Right forelimb (tissue), 1 donor: ENCODE data around the gene KRT1.
A peak's percentile ranks its signal among the peaks of the same experiment; 100 is the strongest.

Experiments used
- DNase-seq: peaks from one replicate; pipeline ENCODE4 v3.0.0-alpha.2; 2018

KRT1 gene

DNA sequence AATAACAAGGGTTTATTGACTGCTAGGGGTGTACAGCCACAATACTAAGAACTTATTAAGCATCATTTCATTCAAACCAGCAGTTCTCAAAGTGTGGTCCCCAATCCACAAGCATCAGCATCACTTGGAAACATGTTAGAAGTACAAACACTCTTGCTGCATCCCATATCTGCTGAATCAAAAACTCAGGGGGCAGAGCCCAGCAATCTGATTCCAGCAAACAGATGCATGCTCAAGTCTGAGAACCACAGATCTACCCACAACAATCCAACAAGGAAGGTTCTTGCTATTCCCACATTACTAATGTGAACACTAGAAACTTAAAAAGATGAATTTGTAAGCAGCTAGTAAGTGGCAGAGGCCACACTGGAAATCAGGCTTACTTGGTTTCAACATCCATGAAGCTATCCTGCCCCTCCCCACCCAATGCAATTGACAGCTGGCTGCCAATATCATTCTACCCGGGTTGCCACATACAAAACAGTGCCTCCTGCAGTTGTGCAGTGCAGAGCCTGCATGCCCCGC is 16.9 kb upstream of the KRT1 start:
- DNase-seq: no peak

DNA sequence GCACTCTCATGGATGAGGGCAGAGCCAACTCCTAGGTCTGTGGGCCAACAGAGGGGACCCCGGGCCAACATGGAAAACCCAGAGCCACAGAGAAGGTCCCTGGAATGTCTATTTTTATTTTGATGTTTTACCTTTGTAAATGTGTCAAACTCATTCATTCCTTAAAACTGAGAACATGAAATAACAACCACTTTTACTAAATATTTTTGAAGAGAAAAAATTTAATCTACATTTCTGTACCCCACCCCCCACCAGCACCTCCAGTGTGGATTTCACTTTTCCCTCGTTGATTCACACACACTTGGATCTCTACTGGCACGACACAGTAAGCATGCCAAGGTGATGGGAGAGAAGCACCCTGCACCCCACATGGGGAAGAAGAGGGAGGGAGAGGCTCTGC is 16.4 kb upstream of the KRT1 start:
- DNase-seq: no peak

DNA sequence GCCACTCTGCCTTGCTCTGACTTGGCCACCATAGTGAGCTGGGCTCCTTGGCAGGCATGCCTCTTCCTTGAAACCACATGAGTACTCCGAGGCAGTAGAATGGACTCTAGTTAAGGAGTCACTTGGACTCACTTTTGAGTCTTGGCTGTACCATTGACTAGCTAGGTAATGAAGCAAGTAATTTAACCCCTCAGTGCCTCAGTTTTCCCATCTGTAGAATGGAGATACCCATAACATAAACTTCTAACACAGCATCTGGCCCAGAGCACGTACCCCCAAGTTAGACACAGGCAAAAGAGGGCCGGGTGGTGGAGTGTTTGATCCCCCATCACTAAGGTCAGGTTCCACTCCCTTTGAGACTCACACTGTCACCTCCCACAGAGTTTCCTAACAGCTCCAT is 14.8 kb upstream of the KRT1 start:
- DNase-seq: no peak

DNA sequence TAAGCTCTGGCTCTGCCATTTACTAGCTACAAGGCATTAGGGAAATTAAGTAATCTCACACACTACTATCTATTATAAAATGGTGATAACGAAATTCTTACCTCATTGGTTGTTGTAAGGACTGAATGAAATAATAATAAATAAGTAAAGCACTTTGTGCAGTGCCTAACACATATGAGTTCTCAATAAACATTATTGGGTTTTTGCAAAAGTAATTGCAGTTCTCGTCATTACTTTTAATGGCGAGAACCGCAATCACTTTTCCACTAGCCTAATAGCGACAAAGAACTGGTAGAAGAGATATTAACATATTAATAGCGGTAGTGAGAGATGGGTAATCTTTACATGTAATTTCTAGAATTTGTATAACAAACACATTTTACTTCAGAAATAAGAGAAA is 13.9 kb upstream of the KRT1 start:
- no peak for DNase-seq

DNA sequence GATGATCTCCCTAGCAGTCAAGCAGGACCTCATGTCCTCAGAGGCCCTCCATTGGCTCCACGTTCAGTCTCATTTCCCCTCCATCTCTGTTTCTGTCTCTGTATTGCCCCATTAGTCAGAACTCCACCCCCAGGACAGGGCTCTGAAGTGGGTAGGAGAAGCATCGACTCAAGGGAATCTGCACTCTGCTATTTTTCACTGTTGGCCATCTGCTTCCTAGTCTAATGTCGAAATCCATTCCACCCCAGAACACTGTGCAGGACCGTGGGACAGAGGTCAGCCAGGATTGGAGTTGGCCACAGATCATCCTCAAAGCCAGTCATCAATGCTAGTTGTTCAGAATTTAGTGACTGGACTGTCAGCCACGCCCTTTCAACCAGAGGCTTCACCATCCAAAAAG is 13.1 kb upstream of the KRT1 start:
- no peak for DNase-seq

DNA sequence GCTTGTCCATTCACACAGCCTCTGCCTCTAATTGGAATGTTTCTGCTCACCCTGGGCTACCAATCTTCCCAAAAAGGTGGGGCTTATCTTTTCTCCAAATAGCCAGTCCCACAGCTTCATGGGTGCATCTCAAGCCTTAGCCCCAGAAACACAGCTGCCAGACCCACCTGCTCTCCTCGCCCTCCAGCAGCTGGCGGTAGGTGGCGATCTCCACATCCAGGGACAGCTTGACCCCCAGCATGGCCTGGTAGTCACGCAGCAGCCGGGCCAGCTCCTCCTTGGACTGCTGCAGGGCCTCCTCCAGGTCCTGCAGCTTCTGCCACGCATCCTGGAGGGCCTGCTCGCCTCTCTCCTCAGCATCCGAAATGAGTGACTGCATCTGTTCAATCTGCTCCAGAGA is 12.0 kb upstream of the KRT1 start:
- no peak for DNase-seq

DNA sequence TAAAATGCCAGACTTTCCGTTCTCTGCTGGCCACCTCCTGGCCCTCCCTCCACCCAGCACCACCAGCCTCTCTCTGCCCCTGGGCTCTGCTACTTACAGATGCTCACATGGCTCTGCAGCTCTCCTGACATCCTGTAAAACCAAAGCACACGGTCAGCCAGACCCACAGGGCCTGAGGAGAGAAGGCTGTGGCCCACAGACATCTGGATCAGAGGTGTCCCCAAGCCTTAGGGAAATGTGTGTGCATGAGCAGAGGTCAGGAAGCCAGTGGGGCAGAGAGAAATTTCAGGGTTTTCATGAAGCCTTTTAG is 11.6 kb upstream of the KRT1 start:
- DNase-seq: no peak

DNA sequence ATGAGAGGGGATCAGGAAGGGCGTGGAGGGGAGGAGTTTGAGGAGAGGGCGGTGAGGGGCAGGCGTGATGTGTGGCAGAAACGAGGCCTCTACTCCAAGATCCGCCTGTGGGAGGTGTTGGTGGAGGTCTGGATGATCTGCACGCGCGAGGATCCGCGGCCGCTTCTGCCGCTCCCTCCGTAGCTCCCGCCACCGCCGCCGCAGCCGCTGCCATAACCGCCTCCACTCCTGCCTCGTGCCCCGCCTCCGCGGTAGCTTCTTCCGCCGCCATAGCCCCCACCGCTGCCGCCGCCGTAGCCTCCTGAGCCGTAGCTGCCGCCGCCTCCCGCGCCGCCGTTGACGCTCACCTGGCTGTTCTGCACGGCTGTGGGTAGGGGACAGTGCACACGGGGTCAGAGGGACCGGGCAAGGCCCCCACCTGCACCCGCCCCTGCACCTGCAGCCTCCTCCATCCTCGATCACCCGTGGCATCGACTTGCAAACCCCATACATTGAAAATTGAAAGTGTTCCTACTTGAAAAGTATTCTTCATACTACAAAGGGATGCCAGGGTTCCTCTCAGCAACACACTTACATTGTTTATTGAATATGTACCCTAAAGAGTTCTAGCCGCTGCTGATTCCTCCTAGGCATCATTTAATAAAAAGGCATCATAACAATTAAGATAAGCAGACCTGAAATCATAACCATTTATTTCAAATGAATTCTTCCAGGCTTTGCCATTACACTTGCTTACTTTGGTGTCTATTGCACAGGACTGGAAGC is 11.1 kb upstream of the KRT1 start:
- DNase-seq: no peak

DNA sequence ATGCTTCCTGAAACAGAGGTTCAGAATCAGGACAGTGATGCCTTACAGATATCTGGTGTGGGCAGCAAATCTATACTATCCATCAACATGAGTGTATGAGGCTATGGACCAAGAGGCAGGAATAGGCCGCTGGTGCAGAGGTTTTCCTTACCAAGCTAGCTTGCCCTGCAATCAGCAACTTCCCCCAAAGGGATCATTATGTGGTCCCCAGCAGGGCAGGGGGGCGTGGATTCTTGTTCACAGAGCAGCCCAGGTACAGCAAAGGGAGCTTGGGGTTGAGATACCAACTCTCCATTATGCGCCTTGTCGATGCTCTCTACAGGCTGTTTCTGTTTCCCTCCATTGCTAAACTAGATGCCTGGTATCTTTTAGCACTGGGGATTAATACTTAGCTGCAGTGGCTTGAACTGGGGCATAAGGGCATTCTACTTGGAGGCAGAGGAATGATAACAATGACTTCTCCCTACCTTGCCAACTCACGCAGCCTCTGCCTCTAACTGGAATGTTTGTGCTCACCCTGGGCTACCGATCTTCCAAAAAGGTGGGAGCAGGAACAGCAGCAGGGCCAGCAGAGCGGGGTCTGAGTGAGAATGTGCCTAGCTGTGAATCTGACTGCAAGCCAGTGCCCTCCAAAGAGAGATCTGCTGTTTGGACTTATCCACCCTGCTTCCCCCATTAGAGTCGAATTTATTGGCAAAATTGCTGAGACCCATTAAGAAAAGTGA is 10.3 kb upstream of the KRT1 start:
- DNase-seq: no peak

DNA sequence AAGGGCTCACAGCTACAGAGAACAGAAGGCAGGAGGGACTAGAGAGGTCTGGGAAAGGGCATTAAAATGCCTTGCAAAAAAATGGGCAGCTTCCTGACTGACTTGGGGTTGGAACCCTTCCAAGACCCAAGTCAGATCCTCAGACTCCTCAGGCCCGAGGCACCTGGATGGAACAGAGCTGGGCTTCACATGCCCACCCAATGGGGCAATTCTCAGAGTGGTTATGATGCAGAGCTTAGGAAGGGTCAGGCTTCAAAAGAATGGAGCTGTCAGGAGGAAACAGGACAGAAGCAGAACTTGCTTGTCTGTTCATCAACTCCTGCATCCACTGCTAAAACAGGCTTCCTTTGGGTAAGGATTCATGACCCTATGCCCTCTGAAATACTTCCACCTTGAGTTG is 9.7 kb upstream of the KRT1 start:
- no peak for DNase-seq

DNA sequence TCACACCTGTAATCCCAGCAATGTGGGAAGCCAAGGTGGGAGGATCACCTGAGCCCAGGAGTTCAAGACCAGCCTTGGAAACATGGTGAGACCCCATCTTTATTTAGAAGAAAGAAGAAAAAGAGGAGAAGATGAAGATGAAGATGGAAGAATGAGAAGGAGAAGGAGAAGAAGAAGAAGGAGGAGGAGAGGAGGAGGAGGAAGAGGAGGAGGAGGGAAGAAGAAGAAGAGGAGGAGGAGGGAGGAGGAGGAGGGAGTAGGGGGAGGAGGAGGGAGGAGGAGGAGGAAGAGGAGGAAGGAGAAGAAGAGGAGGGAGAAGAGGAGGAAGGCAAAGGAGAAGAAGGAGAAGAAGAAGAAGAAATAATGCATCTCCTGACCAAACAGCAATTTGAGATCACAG is 9.0 kb upstream of the KRT1 start:
- DNase-seq: no peak

DNA sequence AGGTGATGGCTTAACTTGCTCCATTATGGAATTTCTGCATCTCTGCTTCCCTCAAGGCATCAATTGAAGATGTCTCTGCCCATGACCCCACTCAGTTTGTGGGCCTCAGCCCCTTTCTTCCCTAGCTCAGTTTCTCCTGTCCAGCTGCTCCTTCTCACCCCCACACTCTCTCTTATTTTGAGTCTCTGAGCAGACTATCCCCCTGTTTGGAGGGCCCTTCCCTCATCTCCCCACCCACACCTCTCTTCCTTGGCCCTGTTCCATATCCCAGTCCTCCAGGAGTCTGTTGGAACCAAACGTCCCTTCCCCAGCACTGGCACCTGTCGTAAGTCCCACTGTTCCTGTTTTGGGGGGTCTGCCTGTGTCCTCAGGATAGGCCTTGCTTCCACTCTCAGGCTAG is 8.3 kb upstream of the KRT1 start:
- no peak for DNase-seq

DNA sequence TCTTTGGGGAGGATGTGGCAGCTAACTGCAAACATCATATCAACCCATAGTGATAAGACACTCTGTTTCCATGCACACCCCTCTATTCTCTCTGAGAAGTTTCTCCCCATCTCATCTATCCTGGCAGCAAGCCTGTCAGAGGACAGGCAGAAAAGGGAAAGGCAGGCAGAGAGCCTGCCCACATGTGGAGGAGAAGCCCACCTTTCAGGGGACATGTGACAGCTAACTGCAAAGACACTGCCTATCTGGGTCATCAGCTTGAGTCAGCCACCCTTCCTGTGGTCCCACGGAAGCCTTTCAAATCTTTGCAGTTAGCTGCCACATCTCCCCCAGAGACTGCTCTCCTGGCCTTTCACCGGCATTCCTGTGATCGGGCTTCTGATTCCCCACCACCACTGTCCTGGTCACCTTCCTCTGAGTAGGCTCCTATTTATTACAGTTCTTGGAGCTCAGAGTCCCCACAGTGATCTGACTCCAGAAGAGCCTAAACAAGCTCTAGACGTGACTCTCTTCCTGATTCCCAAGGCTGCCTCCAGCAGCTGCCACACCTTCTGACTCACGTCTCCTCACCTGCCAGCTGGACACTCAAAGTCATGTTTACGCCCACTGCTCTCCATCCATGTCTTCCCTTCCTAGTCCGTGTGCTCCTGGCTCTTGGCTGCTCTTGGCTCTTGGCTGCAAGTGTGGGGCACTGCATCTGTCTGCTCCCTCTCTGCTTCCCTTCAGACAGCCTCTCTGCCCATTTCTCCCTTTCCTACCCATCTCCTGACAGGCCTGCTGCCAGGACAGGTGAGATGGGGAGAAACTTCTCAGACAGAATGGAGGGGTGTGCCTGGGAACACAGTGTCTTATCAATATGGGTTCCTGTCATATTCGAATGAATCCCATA is 7.5 kb upstream of the KRT1 start:
- DNase-seq: no peak

DNA sequence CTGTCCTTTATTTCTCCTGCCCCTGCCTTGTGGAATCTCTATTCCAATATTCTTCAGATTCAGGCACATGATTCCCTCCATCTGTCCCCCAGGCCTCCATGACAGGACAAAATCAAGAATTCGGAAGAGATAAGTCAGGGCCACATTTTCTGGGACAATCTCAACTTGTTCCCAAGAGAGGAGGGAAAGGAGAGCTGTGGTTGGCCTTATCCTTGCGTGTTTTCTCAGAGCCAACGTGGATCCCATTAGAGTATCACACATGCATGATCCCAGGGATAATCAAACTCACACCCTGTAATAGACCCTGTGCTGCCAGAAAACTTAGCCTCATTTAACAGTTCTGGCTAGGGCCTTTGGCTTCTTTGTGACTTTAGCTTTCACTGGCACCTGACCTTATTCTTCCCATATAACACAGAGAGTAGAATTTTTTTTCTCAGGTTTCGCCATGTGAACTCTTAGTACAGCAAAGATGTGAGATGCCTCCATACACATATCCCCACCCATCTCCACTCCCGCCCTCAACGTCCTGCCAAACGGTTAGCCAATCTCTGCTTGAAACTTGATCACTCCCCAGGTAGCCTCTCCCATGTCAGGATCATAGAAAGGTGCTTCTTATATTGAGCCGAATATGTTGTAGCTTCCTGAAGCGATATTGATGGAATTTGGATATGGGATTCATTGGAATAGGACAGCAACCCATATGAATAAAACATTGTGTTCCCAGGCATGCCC is 6.7 kb upstream of the KRT1 start:
- no peak for DNase-seq

DNA sequence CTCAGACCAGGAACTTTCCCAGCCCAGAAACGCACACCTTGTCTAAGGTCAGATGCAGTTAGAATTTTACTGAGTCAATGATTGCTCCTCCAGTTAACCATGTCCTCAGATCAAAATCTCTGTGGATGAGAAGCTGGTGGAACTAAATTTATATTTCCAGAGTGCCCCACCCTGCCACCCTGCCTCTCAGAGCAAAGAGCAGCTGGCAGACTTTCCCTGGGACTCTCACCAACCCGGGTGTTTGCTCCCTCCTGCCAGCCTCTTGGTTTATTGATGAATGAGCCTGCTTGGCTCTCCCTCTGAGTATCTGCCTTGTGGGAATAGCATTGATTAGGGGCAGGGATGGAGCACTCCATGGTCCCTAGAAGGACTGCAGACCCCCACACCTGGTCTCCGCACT is 5.9 kb upstream of the KRT1 start:
- DNase-seq: peak; percentile 28

DNA sequence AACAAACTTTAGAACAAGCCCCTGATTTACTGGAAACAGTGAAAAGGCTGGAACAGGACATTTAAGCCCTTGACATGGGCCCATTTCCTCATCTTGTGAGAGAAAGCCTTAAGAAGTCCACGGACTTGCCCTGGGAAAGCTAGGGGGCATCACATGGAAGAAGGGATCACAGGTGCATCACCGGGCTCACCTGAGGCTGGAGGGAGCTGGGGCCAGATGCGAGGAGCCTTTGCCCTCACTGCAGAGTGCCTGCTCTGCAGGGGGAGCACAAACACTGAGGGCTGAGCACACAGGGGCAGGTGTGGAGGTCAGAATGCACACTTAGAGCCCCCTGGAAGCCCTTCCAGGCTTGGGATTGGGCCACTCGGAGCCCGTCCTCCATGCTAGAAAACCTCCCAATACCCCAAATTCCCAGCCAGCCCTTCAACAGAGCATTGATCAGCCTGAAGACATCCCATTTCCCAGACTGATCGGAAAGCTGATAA is 5.2 kb upstream of the KRT1 start:
- no peak for DNase-seq

DNA sequence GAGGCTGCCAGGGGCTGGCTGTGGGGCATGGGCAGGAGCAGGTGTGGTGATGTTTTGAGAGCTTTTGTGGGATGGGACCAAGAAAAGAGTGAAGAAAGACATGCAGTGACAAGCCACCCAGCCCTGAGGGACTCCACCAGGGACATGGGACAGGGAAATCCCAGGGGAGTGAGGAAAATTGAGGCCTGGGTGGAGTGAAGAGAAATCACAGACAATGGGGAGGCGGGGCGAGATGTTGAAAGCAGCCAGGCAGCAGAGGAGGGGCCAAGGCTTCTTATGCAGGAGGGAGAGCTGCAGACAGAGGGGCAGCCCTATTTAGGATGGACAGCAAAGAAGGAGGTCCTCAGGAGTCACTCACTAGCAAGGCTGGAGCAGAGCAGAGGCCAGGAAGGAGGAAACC is 4.2 kb upstream of the KRT1 start:
- no peak for DNase-seq

DNA sequence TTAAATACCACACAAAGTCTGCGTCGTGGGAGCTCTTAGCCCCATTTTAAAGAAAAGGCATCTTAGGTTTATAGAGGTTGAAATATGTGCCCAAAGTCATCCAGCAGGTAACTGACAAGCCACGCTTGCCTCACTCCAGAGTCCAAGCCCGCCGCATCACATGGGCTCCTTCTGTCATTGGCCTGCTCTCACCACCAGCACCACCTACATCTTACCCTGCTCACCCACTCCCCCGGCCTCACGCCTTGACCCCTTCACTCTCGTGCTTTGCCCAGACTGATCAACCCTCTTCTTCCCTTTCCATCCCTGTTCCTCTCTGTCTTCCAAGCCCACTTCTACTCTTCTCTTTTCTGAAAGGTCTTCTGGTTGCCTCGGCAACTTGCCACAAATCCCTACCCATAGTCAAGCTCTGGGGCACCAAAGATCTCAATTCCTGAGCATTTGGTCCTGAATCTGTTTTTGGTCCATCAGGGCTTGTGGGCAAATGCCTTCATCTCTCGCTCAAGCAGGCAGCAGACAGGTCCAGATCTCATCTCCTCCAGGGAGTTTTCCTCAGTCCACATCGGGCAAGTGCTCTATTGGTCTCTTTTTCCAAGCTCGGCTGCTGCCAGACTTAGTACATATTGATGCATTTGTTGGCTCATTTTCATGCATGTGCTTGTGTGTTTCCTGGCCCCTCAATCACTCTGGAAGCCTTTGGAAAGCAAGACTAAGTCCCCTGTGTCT is 3.5 kb upstream of the KRT1 start:
- DNase-seq: no peak

DNA sequence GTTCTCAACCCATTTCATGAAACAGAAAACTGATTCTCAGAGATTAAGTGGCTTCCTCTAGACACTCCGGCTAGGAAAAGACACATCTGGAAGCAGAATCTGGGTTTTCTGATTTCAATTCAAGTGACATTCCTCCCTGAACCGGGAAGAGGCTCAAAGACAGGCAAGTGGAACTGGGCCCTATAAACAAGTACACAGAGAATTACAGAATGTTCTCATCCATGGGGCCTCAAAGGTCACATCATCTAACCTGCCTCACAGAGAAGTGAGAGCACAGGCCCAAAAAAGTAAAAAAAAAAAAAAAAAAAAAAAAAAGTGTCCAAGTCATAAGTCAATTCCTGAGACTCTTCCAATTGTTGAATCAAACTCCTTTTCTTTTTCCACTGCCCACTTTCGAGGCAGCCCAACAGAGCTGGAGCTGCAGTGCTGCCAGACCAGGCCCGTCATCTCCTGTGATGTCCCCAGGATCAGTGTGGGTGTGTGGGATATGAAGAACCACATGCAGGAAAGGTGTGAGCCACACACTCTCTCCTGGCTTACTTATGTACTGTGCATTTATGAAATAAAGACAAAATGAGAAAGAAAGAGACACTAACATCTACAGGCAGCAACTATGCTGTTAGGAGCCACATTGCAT is 2.8 kb upstream of the KRT1 start:
- no peak for DNase-seq

DNA sequence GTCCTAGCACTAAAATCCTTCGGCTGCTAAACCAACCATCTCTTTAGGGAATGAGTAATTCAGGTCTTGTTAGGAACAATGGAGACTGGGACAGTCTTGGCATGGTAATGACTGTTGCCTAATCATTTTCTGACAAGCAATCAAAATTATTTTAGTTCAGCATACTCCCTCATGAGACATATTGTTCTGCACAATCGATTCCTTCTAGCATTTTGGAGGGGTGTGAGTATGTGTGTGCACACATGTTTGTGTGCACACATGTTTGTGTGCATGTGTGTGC is 2.1 kb upstream of the KRT1 start:
- no peak for DNase-seq

DNA sequence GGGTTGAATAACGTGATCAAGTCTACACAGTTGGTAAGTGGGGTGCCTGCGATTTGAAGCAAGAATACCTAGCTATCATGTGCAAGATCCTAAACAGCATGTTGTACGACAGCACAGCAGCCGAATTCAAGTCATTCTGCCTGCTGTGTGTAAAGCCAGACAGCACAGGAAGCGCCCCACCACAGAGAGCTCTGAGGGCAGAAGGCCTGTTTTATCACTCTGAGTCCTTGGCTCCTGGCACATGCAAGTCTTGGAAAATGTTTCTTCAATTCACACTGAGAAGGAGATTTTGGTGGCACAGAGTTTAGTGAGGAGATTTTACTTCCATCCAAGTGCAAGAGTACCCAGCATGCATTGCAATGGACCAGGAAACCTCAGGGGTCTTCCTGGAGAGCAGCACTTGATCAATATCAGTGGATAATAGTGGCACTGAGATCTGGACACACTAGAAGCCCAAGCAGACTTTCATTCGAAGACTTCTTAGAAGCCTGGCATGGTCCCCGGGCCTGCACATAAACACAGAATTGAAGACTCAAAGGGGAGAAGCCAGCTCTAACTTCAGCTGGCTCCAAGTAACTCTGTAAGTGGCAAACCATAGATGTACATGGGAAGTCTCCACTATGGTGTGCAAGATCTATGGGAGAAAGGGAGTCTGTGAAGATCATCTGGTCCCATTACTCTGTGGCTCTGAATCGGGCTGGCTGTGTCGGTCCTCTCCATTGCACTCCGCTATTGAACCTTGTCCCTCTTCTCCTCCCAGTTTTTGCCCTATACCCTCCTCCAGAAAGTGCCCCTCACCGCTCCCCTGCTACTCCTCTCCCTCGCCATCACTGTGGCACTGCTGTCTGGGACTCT is 1.5 kb upstream of the KRT1 start:
- no peak for DNase-seq
